Measurements from ENCODE around the gene RAB31.

Gene RAB31

GRCh38 chr18:9694174-9694573, 13.9 kb upstream of the RAB31 start:
- no peak for DNase-seq (ENCODE audit: low spot score)

- DNase-seq (ENCODE audit: low spot score) = no peak
Measured at GRCh38 chr18:9694952-9695495, 13.1 kb upstream of the RAB31 start.

- DNase-seq (ENCODE audit: low spot score) = no peak
Measured at GRCh38 chr18:9695605-9696004, 12.5 kb upstream of the RAB31 start.

- DNase-seq (ENCODE audit: low spot score) = no peak
Measured at GRCh38 chr18:9696112-9696511, 12.0 kb upstream of the RAB31 start.

GRCh38 chr18:9696701-9697100, 11.4 kb upstream of the RAB31 start:
- no peak for DNase-seq (ENCODE audit: low spot score)

GRCh38 chr18:9697121-9697520, 11.0 kb upstream of the RAB31 start:
- DNase-seq (ENCODE audit: low spot score) = no peak

- no peak for DNase-seq (ENCODE audit: low spot score)
Measured at GRCh38 chr18:9698497-9698896, 9.6 kb upstream of the RAB31 start.

- DNase-seq (ENCODE audit: low spot score) = no peak
Measured at GRCh38 chr18:9700261-9700796, 7.8 kb upstream of the RAB31 start.

- DNase-seq (ENCODE audit: low spot score) = no peak
Measured at GRCh38 chr18:9701609-9702349, 6.3 kb upstream of the RAB31 start.

- DNase-seq (ENCODE audit: low spot score) = no peak
Measured at GRCh38 chr18:9704233-9705118, 3.6 kb upstream of the RAB31 start.

- DNase-seq (ENCODE audit: low spot score) = no peak
Measured at GRCh38 chr18:9705183-9705829, 2.8 kb upstream of the RAB31 start.

GRCh38 chr18:9706081-9706935, 1.8 kb upstream of the RAB31 start:
- no peak for DNase-seq (ENCODE audit: low spot score)

GRCh38 chr18:9707381-9708056, 582 bp upstream of the RAB31 start:
- no peak for DNase-seq (ENCODE audit: low spot score)

- no peak for DNase-seq (ENCODE audit: low spot score)
Measured at GRCh38 chr18:9708434-9709303, 568 bp downstream of the RAB31 start.

GRCh38 chr18:9709304-9709877, 1.3 kb downstream of the RAB31 start:
- DNase-seq (ENCODE audit: low spot score) = no peak

GRCh38 chr18:9710037-9710436, 1.9 kb downstream of the RAB31 start:
- no peak for DNase-seq (ENCODE audit: low spot score)

- DNase-seq (ENCODE audit: low spot score) = no peak
Measured at GRCh38 chr18:9711361-9712129, 3.4 kb downstream of the RAB31 start.

GRCh38 chr18:9712130-9712577, 4.1 kb downstream of the RAB31 start:
- DNase-seq (ENCODE audit: low spot score) = no peak
